Skeletal muscle tissue (tissue), 4 donors: ENCODE measurements around the gene ZNF202. TPM values are rescaled to one million over a fixed set of nuclear protein-coding genes. Genes with fewer than 3 reads are reported as not detected.

Experiments
- H3K27ac ChIP-seq: one replicate; pipeline ENCODE4 v1.7.0; 2013; ENCODE audit warnings: mild to moderate bottlenecking, low read depth, low read length, inconsistent platforms
- H3K27me3 ChIP-seq, 3 donors: one replicate each; pipeline ENCODE4 v1.7.0; 2013; ENCODE audit warnings: low read length in 3 of 3; ENCODE audit not compliant: control insufficient read depth in 3 of 3, insufficient read depth in 3 of 3
- H3K36me3 ChIP-seq, 3 donors: one replicate each; pipeline ENCODE4 v1.7.0; 2013; ENCODE audit warnings: low read length in 3 of 3; ENCODE audit not compliant: control insufficient read depth in 3 of 3, insufficient read depth in 3 of 3
- H3K4me1 ChIP-seq, 3 donors: one replicate each; pipeline ENCODE4 v1.7.0; 2013; ENCODE audit warnings: low read length in 3 of 3, mild to moderate bottlenecking in 3 of 3; ENCODE audit not compliant: control insufficient read depth in 3 of 3, insufficient read depth in 3 of 3
- H3K4me3 ChIP-seq, 3 donors: one replicate each; pipeline ENCODE4 v1.7.0; 2013; ENCODE audit warnings: low read length in 3 of 3
- H3K9ac ChIP-seq, 3 donors: one replicate each; pipeline ENCODE4 v1.7.0; 2013; ENCODE audit warnings: low read length in 3 of 3, mild to moderate bottlenecking in 3 of 3, moderate library complexity in 2 of 3, low read depth in 1 of 3
- H3K9me3 ChIP-seq, 3 donors: one replicate each; pipeline ENCODE4 v1.7.0; 2013; ENCODE audit warnings: low read length in 3 of 3; ENCODE audit not compliant: control insufficient read depth in 3 of 3
- total RNA-seq: library from RNA; depleted of rRNA; stranded (reverse); fragments of >200 nt; gene quantifications from one replicate; pipeline ENCODE4 v1.2.3, GENCODE V29; 2014
- donor health status: Osteomylitis.

The ZNF202 gene
- total RNA-seq, 1 donor from 2014 or later, result 9.4 TPM

GRCh38 chr11:123694551-123694950, 46.9 kb downstream of the ZNF202 start:
- no peak overlapping the region for H3K27ac ChIP-seq
- no peak overlapping the region for H3K9ac ChIP-seq
- peaks cover 0 to 3% (median 0%) of the 10 kb centered on the region in 3 donors for H3K27me3 ChIP-seq
- no peak overlapping the region for H3K4me3 ChIP-seq
- H3K4me1 ChIP-seq, result no peaks in the 10 kb centered on the region
- H3K36me3 ChIP-seq, result no peaks in the 10 kb centered on the region
- no peaks in the 10 kb centered on the region for H3K9me3 ChIP-seq

DNA sequence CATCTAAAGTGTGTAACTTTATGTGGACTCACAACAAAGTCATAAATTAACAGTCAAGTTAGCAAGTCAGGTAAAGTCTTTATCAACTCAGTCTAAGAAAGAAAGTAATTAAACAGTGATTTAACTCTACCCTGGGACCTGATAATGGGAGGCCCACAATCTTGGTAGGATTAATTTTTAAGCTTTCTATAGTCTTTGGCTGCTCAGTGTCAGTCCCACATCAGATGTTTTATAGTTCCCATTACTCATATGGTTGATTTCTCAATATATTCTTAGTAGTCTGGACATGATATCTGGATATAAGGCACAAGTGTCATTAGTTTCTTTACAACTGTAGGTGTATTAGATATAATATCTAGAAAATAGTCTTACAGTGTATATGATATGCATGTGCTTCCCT, 48.5 kb downstream of the ZNF202 start:
- H3K9me3 ChIP-seq, result no peaks in the 10 kb centered on the region
- no peak overlapping the region for H3K4me3 ChIP-seq
- no peaks in the 10 kb centered on the region for H3K4me1 ChIP-seq
- H3K27me3 ChIP-seq, result peaks cover 0 to 3% (median 0%) of the 10 kb centered on the region in 3 donors
- no peak overlapping the region for H3K9ac ChIP-seq
- H3K27ac ChIP-seq, result no peak overlapping the region
- H3K36me3 ChIP-seq, result no peaks in the 10 kb centered on the region

- Histone ChIP-seq H3K4me3 (no peak overlapping the region), H3K9ac (no peak overlapping the region), H3K4me1 (no peaks in the 10 kb centered on the region), H3K27ac (no peak overlapping the region), H3K36me3 (no peaks in the 10 kb centered on the region), H3K27me3 (peaks cover 0 to 3% (median 0%) of the 10 kb centered on the region in 3 donors), H3K9me3 (no peaks in the 10 kb centered on the region)
Measured at GRCh38 chr11:123690485-123690884, 51.0 kb downstream of the ZNF202 start.

GRCh38 chr11:123684601-123685000, 56.9 kb downstream of the ZNF202 start:
- Histone ChIP-seq H3K9ac (no peak overlapping the region), H3K4me3 (no peak overlapping the region), H3K27me3 (no peaks in the 10 kb centered on the region), H3K27ac (no peak overlapping the region), H3K4me1 (no peaks in the 10 kb centered on the region), H3K9me3 (no peaks in the 10 kb centered on the region), H3K36me3 (no peaks in the 10 kb centered on the region)

DNA sequence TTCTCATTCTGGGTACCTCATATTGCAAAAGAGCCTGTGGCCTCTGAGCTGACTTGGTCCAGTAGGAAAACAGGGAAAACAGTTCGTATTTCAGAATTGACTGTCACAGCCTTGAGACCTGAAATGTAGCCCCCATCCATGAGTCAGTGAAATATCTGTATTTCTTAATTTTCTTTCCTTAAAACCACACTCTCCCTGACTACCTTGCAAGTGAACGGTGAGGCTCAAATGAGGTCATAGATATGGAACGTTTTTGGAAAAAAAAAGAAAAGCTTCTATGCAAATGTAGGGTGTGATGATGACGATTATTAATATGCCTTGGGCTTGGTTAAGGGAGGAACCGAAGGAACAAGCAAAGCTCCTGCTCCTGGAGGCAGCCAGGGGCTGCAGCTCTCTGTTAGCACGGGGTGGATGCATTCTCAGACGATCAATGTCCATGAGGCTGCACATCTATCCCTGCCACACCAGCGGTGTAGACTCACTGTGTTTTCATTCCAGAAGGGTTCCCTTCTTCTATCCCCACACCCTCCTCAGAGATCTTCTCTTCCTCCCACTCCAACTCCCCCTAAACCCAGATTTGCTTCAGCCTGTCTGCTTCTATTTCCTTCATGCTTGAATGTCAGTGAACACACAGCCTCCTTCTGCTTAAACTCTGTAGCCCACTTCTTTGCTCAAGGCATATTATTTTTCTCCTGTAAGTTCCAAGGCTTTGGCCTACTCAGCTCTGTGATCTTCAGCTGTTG, 57.9 kb downstream of the ZNF202 start:
- Histone ChIP-seq H3K4me1 (no peaks in the 10 kb centered on the region), H3K9me3 (no peaks in the 10 kb centered on the region), H3K27me3 (no peaks in the 10 kb centered on the region), H3K9ac (no peak overlapping the region), H3K4me3 (no peak overlapping the region), H3K36me3 (no peaks in the 10 kb centered on the region), H3K27ac (no peak overlapping the region)

GRCh38 chr11:123682696-123683410, 58.6 kb downstream of the ZNF202 start:
- H3K36me3 ChIP-seq, result no peaks in the 10 kb centered on the region
- H3K27me3 ChIP-seq, result no peaks in the 10 kb centered on the region
- no peaks in the 10 kb centered on the region for H3K9me3 ChIP-seq
- no peak overlapping the region for H3K27ac ChIP-seq
- no peak overlapping the region for H3K9ac ChIP-seq
- no peak overlapping the region for H3K4me3 ChIP-seq
- H3K4me1 ChIP-seq, result no peaks in the 10 kb centered on the region

GRCh38 chr11:123681030-123681429, 60.4 kb downstream of the ZNF202 start:
- Histone ChIP-seq H3K4me1 (peaks cover 0 to 6% (median 0%) of the 10 kb centered on the region in 3 donors), H3K9me3 (no peaks in the 10 kb centered on the region), H3K9ac (no peak overlapping the region), H3K36me3 (no peaks in the 10 kb centered on the region), H3K27ac (no peak overlapping the region), H3K27me3 (no peaks in the 10 kb centered on the region), H3K4me3 (no peak overlapping the region)

GRCh38 chr11:123678246-123678645, 63.2 kb downstream of the ZNF202 start:
- Histone ChIP-seq H3K27ac (no peak overlapping the region), H3K27me3 (no peaks in the 10 kb centered on the region), H3K9ac (no peak overlapping the region), H3K36me3 (no peaks in the 10 kb centered on the region), H3K4me1 (peaks cover 0 to 6% (median 0%) of the 10 kb centered on the region in 3 donors), H3K4me3 (no peak overlapping the region), H3K9me3 (no peaks in the 10 kb centered on the region)

GRCh38 chr11:123677510-123677909, 64.0 kb downstream of the ZNF202 start:
- Histone ChIP-seq H3K9ac (no peak overlapping the region), H3K27ac (no peak overlapping the region), H3K9me3 (no peaks in the 10 kb centered on the region), H3K4me3 (no peak overlapping the region), H3K36me3 (no peaks in the 10 kb centered on the region), H3K27me3 (no peaks in the 10 kb centered on the region), H3K4me1 (peaks cover 0 to 6% (median 0%) of the 10 kb centered on the region in 3 donors)

GRCh38 chr11:123674297-123674696, 67.2 kb downstream of the ZNF202 start:
- no peaks in the 10 kb centered on the region for H3K9me3 ChIP-seq
- H3K4me3 ChIP-seq, result no peak overlapping the region
- no peaks in the 10 kb centered on the region for H3K27me3 ChIP-seq
- peaks cover 0 to 6% (median 2%) of the 10 kb centered on the region in 3 donors for H3K4me1 ChIP-seq
- no peaks in the 10 kb centered on the region for H3K36me3 ChIP-seq
- no peak overlapping the region for H3K27ac ChIP-seq
- no peak overlapping the region for H3K9ac ChIP-seq
